ENCODE results near the gene EPGN. TPM values are rescaled to one million over a fixed set of nuclear protein-coding genes. Genes with fewer than 3 reads are reported as not detected.

The EPGN gene
- total RNA-seq, 1 donor from 2014 or later, result 0.19 TPM

Other genes starting within 250 kb of the EPGN start
- gene CXCL2, start 209.3 kb upstream of the EPGN start, total RNA-seq, result 9.5 TPM
- 10.1 TPM for gene MTHFD2L, start 150.4 kb upstream of the EPGN start, total RNA-seq
- not detected for gene EREG, start 56.7 kb downstream of the EPGN start, total RNA-seq
- gene AREG, start 136.7 kb downstream of the EPGN start, total RNA-seq, result 1.4 TPM

All from Right ventricle myocardium inferior (tissue), 1 donor.